GM04503 (cell line): ENCODE data around the gene STYXL2.
A peak's percentile ranks its signal among the peaks of the same experiment; 100 is the strongest.

Experiments used
- DNase-seq: peaks from one replicate; pipeline ENCODE4 v3.0.0-alpha.2; 2012; ENCODE audit warnings: low read depth

Gene STYXL2

GRCh38 chr1:167081594-167082156 lies 12.2 kb upstream of the STYXL2 start:
- DNase-seq = no peak

GRCh38 chr1:167082511-167083027 lies 11.3 kb upstream of the STYXL2 start:
- DNase-seq = no peak

- DNase-seq = no peak
Measured at GRCh38 chr1:167083066-167083665, 10.7 kb upstream of the STYXL2 start.

- no peak for DNase-seq
Measured at GRCh38 chr1:167083871-167084270, 10.0 kb upstream of the STYXL2 start.

- no peak for DNase-seq
Measured at GRCh38 chr1:167084757-167085156, 9.1 kb upstream of the STYXL2 start.

- DNase-seq = no peak
Measured at GRCh38 chr1:167086033-167086432, 7.8 kb upstream of the STYXL2 start.

- DNase-seq = no peak
Measured at GRCh38 chr1:167086768-167087167, 7.1 kb upstream of the STYXL2 start.

GRCh38 chr1:167088746-167089417 lies 5.0 kb upstream of the STYXL2 start:
- no peak for DNase-seq

- no peak for DNase-seq
Measured at GRCh38 chr1:167089939-167090313, 3.9 kb upstream of the STYXL2 start.

- no peak for DNase-seq
Measured at GRCh38 chr1:167090314-167090942, 3.4 kb upstream of the STYXL2 start, which contains the start of gene GPA33. Gene GPA33 (minus strand): TSS chr1:167090377. CDS start chr1:167090287, 90 bp downstream.

GRCh38 chr1:167092653-167093052 lies 1.2 kb upstream of the STYXL2 start:
- no peak for DNase-seq

GRCh38 chr1:167094690-167095089 lies 815 bp downstream of the STYXL2 start:
- no peak for DNase-seq

GRCh38 chr1:167095368-167095767 lies 1.5 kb downstream of the STYXL2 start:
- DNase-seq = peak; percentile 13

GRCh38 chr1:167099851-167100250 lies 6.0 kb downstream of the STYXL2 start:
- DNase-seq = no peak

GRCh38 chr1:167100730-167101129 lies 6.9 kb downstream of the STYXL2 start:
- DNase-seq = no peak

GRCh38 chr1:167101754-167102153 lies 7.9 kb downstream of the STYXL2 start:
- no peak for DNase-seq

- no peak for DNase-seq
Measured at GRCh38 chr1:167102906-167103573, 9.2 kb downstream of the STYXL2 start.

- DNase-seq = no peak
Measured at GRCh38 chr1:167104256-167104633, 10.4 kb downstream of the STYXL2 start.

GRCh38 chr1:167105271-167106118 lies 11.6 kb downstream of the STYXL2 start:
- no peak for DNase-seq

GRCh38 chr1:167106119-167106461 lies 12.2 kb downstream of the STYXL2 start:
- DNase-seq = no peak

GRCh38 chr1:167107456-167107855 lies 13.6 kb downstream of the STYXL2 start:
- no peak for DNase-seq

- DNase-seq = no peak
Measured at GRCh38 chr1:167109125-167109524, 15.2 kb downstream of the STYXL2 start.
